Endothelial cell of umbilical vein (primary cell): ENCODE data around the gene DECR2. TPM values are rescaled to one million over a fixed set of nuclear protein-coding genes. Genes with fewer than 3 reads are reported as not detected.

Source experiments
- BruUV-seq: library from RNA; stranded (reverse); fragments of 400-500 nt; replicated peaks from 2 replicates; lab custom pipeline; 2021; lab: Mats Ljungman, UMichigan
- CTCF ChIA-PET: fragments of 300-600, 350-600 bp; sonication (Branson Sonifier 250); formaldehyde crosslinking; loops from one replicate; lab custom pipeline; 2021; ENCODE audit warnings: antibody characterized with exemption, inconsistent platforms; lab: Charles Lee
- POLR2A ChIA-PET: fragments of 300-600, 350-600 bp; sonication (Branson Sonifier 250); formaldehyde crosslinking; loops from one replicate; lab custom pipeline; 2021; ENCODE audit warnings: antibody characterized with exemption, inconsistent platforms; lab: Charles Lee
- DNase-seq: peaks from one replicate; pipeline ENCODE4 v3.0.0-alpha.2; 2011; ENCODE audit warnings: low read depth, low spot score
- FAIRE-seq: peaks from 2 replicates; lab custom pipeline; 2011; peaks lifted over from hg19 to GRCh38; lab: Jason Lieb, UNC
- H2AFZ ChIP-seq: 2 replicates; pipeline ENCODE4 v1.6.0; 2012; ENCODE audit warnings: low read depth, low read length, control low read depth, inconsistent platforms
- H3K27ac ChIP-seq: 2 replicates; pipeline ENCODE4 v1.5.1; 2011; ENCODE audit warnings: low read depth, mild to moderate bottlenecking, control low read depth, low read length, moderate library complexity; ENCODE audit not compliant: insufficient read depth
- H3K27me3 ChIP-seq, 2 experiments: 2 replicates each; pipeline versions ENCODE4 v1.6.0 to v1.6.1; 2011; ENCODE audit warnings: low read length in 2 of 2, mixed read lengths in 1 of 2; ENCODE audit not compliant: control insufficient read depth in 2 of 2, insufficient read depth in 2 of 2
- H3K36me3 ChIP-seq, 2 experiments: 2 replicates in 1 of 2; 3 replicates in 1 of 2; pipeline ENCODE4 v1.5.1; 2011; ENCODE audit warnings: low read length in 2 of 2, mild to moderate bottlenecking in 1 of 2, moderate library complexity in 1 of 2; ENCODE audit not compliant: control insufficient read depth in 2 of 2, insufficient read depth in 2 of 2; ENCODE audit errors: extremely low read depth in 1 of 2
- H3K4me1 ChIP-seq: 3 replicates; pipeline ENCODE4 v1.5.1; 2011; ENCODE audit warnings: mild to moderate bottlenecking, low read length; ENCODE audit not compliant: control insufficient read depth, insufficient read depth; ENCODE audit errors: extremely low read depth
- H3K4me2 ChIP-seq: 2 replicates; pipeline ENCODE4 v1.6.1; 2011; ENCODE audit warnings: low read length, control low read depth, mixed read lengths; ENCODE audit not compliant: insufficient read depth
- H3K4me3 ChIP-seq, 3 experiments: fragments of 200-600 bp in 1 of 3; sonication (generic), shearing (Covaris generic) in 1 of 3; replicated peaks in 1 of 3; 2 replicates each; pipeline ENCODE4 v1.5.1; 2011 to 2016; ENCODE audit warnings: control low read depth in 3 of 3, low read length in 3 of 3, mild to moderate bottlenecking in 2 of 3, inconsistent platforms in 1 of 3, low read depth in 1 of 3, moderate library complexity in 1 of 3; ENCODE audit not compliant: insufficient read depth in 1 of 3
- H3K79me2 ChIP-seq: 2 replicates; pipeline ENCODE4 v1.6.0; 2012; ENCODE audit warnings: low read length, inconsistent platforms; ENCODE audit not compliant: control insufficient read depth, insufficient read depth
- H3K9ac ChIP-seq: replicated peaks from 2 replicates; pipeline ENCODE3; 2011; ENCODE audit warnings: low read length, control low read depth; ENCODE audit not compliant: insufficient read depth; ENCODE audit errors: extremely low read depth
- H3K9me1 ChIP-seq: replicated peaks from 3 replicates; pipeline ENCODE4 v1.6.0; 2011; ENCODE audit warnings: mild to moderate bottlenecking, low read length; ENCODE audit not compliant: control insufficient read depth, insufficient read depth; ENCODE audit errors: extremely low read depth
- H3K9me3 ChIP-seq: replicated peaks from 2 replicates; pipeline ENCODE4 v1.5.1; 2012; ENCODE audit warnings: low read length, inconsistent platforms; ENCODE audit not compliant: control insufficient read depth, insufficient read depth
- H4K20me1 ChIP-seq: replicated peaks from 2 replicates; pipeline ENCODE3; 2011; ENCODE audit warnings: mild to moderate bottlenecking, low read length; ENCODE audit not compliant: control insufficient read depth, insufficient read depth; ENCODE audit errors: extremely low read depth
- GATA2 ChIP-seq: IDR thresholded peaks from 2 replicates; pipeline ENCODE4 v1.7.0; 2011; ENCODE audit warnings: low read depth, mild to moderate bottlenecking, moderate library complexity, mixed read lengths, low read length; ENCODE audit not compliant: insufficient read length, insufficient read depth
- JUN ChIP-seq: IDR thresholded peaks from 2 replicates; pipeline ENCODE4 v1.6.1; 2011; ENCODE audit warnings: borderline replicate concordance, low read depth; ENCODE audit not compliant: insufficient read length, insufficient read depth
- POLR2A ChIP-seq: IDR thresholded peaks from 2 replicates; pipeline ENCODE4 v1.6.1; 2012; ENCODE audit warnings: low read depth, mild to moderate bottlenecking, control low read depth, low read length
- dilution Hi-C: fragments of 300-500 bp; cut with MboI; formaldehyde crosslinking; loops from one replicate; pipeline ENCODE4 v1.15.0; 2019; ENCODE audit warnings: low sequenced_read_pairs; ENCODE audit not compliant: extremely low pct_ligation_motif_present
- intact Hi-C: fragments of 100-400 bp; cut with micrococcal nuclease; formaldehyde crosslinking; loops from one replicate; pipeline ENCODE4 v1.10.0; 2022
- polyA plus RNA-seq, 4 experiments: library from polyadenylated mRNA; depleted of rRNA in 3 of 4; stranded (reverse) in 3 of 4; unstranded in 1 of 4; fragments of >200 nt; gene quantifications; 2 replicates each; pipeline versions ENCODE4 v1.2.1 to v1.2.3, GENCODE V29; 2011 to 2012; ENCODE audit warnings: missing spikeins in 1 of 4
- total RNA-seq: library from RNA; stranded (reverse); gene quantifications from 2 replicates; pipeline ENCODE4 v1.2.3, GENCODE V29; 2021
- TF ChIP-seq, protein P1 (sequence below), 2 donors: IDR thresholded peaks; 1 replicate in 1 of 2; 2 replicates in 1 of 2; pipeline ENCODE4 v1.5.1; 2011; ENCODE audit warnings: low read length in 2 of 2, mild to moderate bottlenecking in 2 of 2, moderate library complexity in 2 of 2, control low read depth in 1 of 2, inconsistent platforms in 1 of 2, low read depth in 1 of 2; ENCODE audit not compliant: insufficient read depth in 1 of 2; ENCODE audit errors: extremely low read depth in 1 of 2

DECR2 gene
- total and polyA plus RNA-seq, 2 donors (not counting 3 experiments of a cell fraction or from before 2014, with no cell fraction given): 28.3 to 46.5 TPM

DNA sequence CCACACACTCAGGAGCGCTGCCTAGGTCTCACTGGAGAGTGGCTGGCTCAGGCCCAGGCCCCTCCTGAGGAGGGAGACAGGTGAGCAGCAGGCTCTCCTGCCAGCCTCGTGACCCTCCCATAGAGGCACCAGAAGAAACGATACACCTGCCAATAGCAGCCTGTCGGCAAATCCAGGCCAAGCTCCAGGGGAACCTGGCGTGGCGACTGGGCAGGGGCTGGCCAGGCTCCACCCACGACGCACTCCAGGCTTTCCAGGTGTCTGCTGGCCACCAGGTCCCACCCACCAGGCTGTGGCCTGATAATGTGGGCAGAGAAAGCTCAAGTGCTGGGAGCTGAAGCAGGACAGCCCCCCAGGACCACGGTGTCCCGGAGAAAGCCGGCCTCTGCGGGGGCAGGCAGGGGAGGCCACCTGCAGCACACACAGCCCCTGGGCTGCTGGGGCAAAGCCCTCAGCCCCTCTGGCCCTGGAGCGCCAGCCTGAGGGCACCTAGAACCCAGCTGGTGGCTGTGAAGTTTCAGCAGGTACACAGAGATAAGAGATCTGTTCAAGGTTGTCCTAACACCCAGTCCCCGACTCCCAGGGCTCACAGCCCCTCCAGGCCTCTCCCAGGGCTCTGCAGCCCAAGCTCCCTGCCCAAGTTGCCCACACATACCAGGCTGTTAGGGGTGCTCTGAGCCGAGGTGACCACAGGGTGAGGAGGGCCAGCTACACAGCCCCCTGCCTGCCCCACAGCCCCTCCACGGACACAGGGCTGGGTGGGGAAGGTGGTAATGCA is 22.3 kb upstream of the DECR2 start:
- no peaks in the 10 kb centered on the region for H3K27me3 ChIP-seq
- dilution Hi-C loops: no loop called here
- no peak for FAIRE-seq
- POLR2A ChIA-PET: no interaction called here
- DNase-seq: no peak
- peaks cover 1 to 24% of the 10 kb centered on the region in 2 experiments for H3K36me3 ChIP-seq
- CTCF ChIA-PET: interaction anchor here (1.2 to 2.5 kb wide), 3 partner anchors 9 to 108 kb away, joined by 4 to 7 read pairs (median 4); partner anchors contain the start of gene MRPL28
- peaks cover 20% of the 10 kb centered on the region for H3K4me1 ChIP-seq
- TF ChIP-seq JUN (no peak), POLR2A (no peak), GATA2 (no peak)
- TF ChIP-seq, protein P1, sequence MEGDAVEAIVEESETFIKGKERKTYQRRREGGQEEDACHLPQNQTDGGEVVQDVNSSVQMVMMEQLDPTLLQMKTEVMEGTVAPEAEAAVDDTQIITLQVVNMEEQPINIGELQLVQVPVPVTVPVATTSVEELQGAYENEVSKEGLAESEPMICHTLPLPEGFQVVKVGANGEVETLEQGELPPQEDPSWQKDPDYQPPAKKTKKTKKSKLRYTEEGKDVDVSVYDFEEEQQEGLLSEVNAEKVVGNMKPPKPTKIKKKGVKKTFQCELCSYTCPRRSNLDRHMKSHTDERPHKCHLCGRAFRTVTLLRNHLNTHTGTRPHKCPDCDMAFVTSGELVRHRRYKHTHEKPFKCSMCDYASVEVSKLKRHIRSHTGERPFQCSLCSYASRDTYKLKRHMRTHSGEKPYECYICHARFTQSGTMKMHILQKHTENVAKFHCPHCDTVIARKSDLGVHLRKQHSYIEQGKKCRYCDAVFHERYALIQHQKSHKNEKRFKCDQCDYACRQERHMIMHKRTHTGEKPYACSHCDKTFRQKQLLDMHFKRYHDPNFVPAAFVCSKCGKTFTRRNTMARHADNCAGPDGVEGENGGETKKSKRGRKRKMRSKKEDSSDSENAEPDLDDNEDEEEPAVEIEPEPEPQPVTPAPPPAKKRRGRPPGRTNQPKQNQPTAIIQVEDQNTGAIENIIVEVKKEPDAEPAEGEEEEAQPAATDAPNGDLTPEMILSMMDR (IDR thresholded peaks at IDR 0.05; ENCODE audit: extremely low read depth in 1 of 2, insufficient read depth in 1 of 2, low read depth in 1 of 2, low read length in 2 of 2): no peak
- no peak overlapping the region for H3K27ac ChIP-seq
- H3K9me3 ChIP-seq: no peaks in the 10 kb centered on the region
- intact Hi-C loops: no loop called here
- H4K20me1 ChIP-seq: no peaks in the 10 kb centered on the region
- H3K4me3 ChIP-seq: no peak overlapping the region
- H3K4me2 ChIP-seq: no peak overlapping the region
- no TSS peak for BruUV-seq
- peaks cover 26% of the 10 kb centered on the region for H3K79me2 ChIP-seq
- no peak overlapping the region for H2AFZ ChIP-seq
- H3K9ac ChIP-seq: no peak overlapping the region
- H3K9me1 ChIP-seq: no peaks in the 10 kb centered on the region
